Measurements from ENCODE around the gene CCDC170.
"Not testable (repeated sequence)": the region's sequence is repeated elsewhere in the genome, so short reads cannot be mapped to it uniquely, and the experiment has no call there.

Gene CCDC170

GRCh38 chr6:151452750-151453427 lies 40.9 kb upstream of the CCDC170 start:
- H3K9me3 ChIP-seq (replicated peaks in 1 of 11): peaks cover 0 to 10% (median 0%) of the 10 kb centered on the region in 11 experiments; a peak in 7 of 22 replicates
- peaks cover 1 to 38% (median 17%) of the 10 kb centered on the region in 11 experiments; a peak in 15 of 22 replicates for H3K36me3 ChIP-seq
- peak overlapping the region; percentile 79 to 96 (median 89) for H3K4me3 ChIP-seq
- no peaks in the 10 kb centered on the region for H3K27me3 ChIP-seq
- peak overlapping the region; percentile 78 to 91 (median 88) for H3K4me2 ChIP-seq
- H3K4me1 ChIP-seq: peaks cover 14 to 54% (median 26%) of the 10 kb centered on the region in 10 experiments
- peak overlapping the region; percentile 84 to 99 (median 93) for H3K9ac ChIP-seq
- TF ChIP-seq Cebpa-rat (IDR thresholded peaks at IDR 0.05): no peak
- H4K20me1 ChIP-seq: peaks cover 0 to 36% (median 6%) of the 10 kb centered on the region in 11 experiments; a peak in 6 of 22 replicates
- peak overlapping the region; percentile 82 to 97 (median 90) for H3K27ac ChIP-seq

GRCh38 chr6:151455751-151456398 lies 37.9 kb upstream of the CCDC170 start:
- Histone ChIP-seq H3K27ac (0 out of 22 replicates have a peak overlapping the region, but pooled peaks of 1 of the 11 experiments have one; percentile 29), H3K4me2 (peak overlapping the region in 3 of 11 experiments; percentile 57 to 91 (median 81); a peak in 6 of 22 replicates), H3K4me3 (peak overlapping the region in 2 of 10 experiments; percentile 19 to 37; a peak in 1 of 20 replicates), H3K9ac (peak overlapping the region in 2 of 11 experiments; percentile 41 to 73; a peak in 3 of 22 replicates), H4K20me1 (peaks cover 0 to 65% (median 6%) of the 10 kb centered on the region in 11 experiments; a peak in 6 of 22 replicates), H3K4me1 (peaks cover 12 to 59% (median 17%) of the 10 kb centered on the region in 10 experiments), H3K36me3 (peaks cover 31 to 59% (median 40%) of the 10 kb centered on the region in 11 experiments)
- not testable (repeated sequence) for H3K9me3 ChIP-seq (replicated peaks in 1 of 11); H3K27me3 ChIP-seq

DNA sequence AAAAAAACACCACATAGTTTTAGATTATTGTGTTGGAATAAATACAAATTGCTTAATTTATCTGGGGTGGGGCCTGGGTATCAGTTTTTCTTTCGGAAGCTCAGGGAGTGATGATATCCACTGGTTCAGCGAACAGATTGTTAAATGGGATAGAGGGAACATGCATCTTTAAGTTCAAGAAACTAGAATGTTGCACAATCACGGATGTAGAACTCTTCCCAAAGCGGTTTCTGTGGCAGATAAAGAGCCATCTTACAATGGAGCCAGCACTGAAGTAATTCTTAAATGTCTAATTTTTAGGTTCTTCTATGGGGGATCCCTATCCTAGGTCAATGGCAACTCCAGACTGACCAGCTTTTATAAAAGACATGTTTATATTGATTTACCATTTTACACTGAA lies 32.1 kb upstream of the CCDC170 start:
- Histone ChIP-seq H3K27ac (no peak overlapping the region; a peak in 1 of 22 replicates), H3K4me3 (no peak overlapping the region), H3K27me3 (no peaks in the 10 kb centered on the region), H3K9ac (0 out of 22 replicates have a peak overlapping the region, but pooled peaks of 1 of the 11 experiments have one; percentile 3), H4K20me1 (peaks cover 0 to 99% (median 5%) of the 10 kb centered on the region in 11 experiments; a peak in 7 of 22 replicates), H3K4me2 (peak overlapping the region in 2 of 11 experiments; percentile 49 to 61; a peak in 3 of 22 replicates), H3K4me1 (peaks cover 0 to 70% (median 2%) of the 10 kb centered on the region in 10 experiments; a peak in 8 of 20 replicates), H3K36me3 (peaks cover 54 to 100% (median 81%) of the 10 kb centered on the region in 11 experiments), H3K9me3 (replicated peaks in 1 of 11) (no peaks in the 10 kb centered on the region)
- TF ChIP-seq Cebpa-rat (IDR thresholded peaks at IDR 0.05): peak in 3 of 11 experiments; percentile 14 to 50 (median 28); a peak in 2 of 22 replicates

GRCh38 chr6:151464702-151465101 lies 29.1 kb upstream of the CCDC170 start:
- no peak overlapping the region for H3K4me3 ChIP-seq
- no peak for TF ChIP-seq Cebpa-rat (IDR thresholded peaks at IDR 0.05)
- H3K9ac ChIP-seq: 0 out of 22 replicates have a peak overlapping the region, but pooled peaks of 1 of the 11 experiments have one; percentile 37
- no peak overlapping the region for H3K27ac ChIP-seq
- peaks cover 0 to 94% (median 0%) of the 10 kb centered on the region in 11 experiments; a peak in 7 of 22 replicates for H4K20me1 ChIP-seq
- peaks cover 39 to 99% (median 80%) of the 10 kb centered on the region in 11 experiments for H3K36me3 ChIP-seq
- H3K9me3 ChIP-seq (replicated peaks in 1 of 11): no peaks in the 10 kb centered on the region
- peaks cover 0 to 41% (median 0%) of the 10 kb centered on the region in 10 experiments; a peak in 4 of 20 replicates for H3K4me1 ChIP-seq
- no peak overlapping the region for H3K4me2 ChIP-seq
- no peaks in the 10 kb centered on the region for H3K27me3 ChIP-seq

DNA sequence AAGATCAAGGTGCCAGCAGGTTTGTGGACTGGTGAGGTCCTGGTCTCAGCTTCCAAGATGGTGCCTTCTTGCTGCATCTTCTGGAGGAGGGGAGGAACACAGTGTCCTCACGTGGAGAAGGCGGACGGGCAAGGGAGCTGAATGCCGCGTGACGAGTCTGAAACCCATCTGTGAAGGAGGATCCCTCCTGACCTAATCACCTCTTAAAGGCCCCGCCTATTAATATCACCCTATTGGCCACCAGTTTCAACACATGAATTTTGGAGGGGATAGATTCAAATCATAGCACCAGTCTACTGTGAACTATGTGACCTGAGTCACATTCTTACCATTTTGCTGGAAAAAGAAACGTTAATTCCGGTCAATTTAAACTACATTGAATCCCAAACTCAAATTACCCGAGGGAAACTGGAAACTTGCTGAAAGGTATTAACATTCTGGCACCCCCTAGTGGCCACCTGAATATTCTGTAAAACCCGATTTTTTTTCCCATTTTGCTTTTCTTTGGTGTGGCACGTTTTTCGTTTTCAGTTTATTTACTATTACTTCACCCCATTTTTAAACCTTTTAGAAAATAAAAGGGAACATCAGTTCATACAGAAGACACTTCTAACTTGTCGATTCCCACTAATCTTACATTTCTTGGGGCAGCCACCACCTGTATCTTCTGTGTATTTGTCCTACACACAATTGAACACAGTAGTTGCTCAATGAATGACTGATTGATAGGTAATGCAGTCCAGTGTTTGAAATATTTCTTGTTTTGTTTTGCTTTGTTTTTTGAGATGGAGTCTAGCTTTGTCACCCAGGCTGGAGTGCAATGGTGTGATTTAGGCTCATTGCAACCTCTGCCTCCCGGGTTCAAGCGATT lies 17.9 kb upstream of the CCDC170 start:
- Histone ChIP-seq H3K9ac (no peak overlapping the region), H3K9me3 (replicated peaks in 1 of 11) (peaks cover 0 to 17% (median 0%) of the 10 kb centered on the region in 11 experiments; a peak in 6 of 22 replicates), H3K4me1 (peaks cover 0 to 65% (median 6%) of the 10 kb centered on the region in 10 experiments; a peak in 16 of 20 replicates), H3K4me2 (peak overlapping the region in 3 of 11 experiments; percentile 5 to 41 (median 5); a peak in 2 of 22 replicates), H3K36me3 (peaks cover 0 to 7% (median 0%) of the 10 kb centered on the region in 11 experiments; a peak in 5 of 22 replicates), H3K27me3 (no peaks in the 10 kb centered on the region), H3K27ac (no peak overlapping the region), H3K4me3 (no peak overlapping the region), H4K20me1 (no peaks in the 10 kb centered on the region)
- TF ChIP-seq Cebpa-rat (IDR thresholded peaks at IDR 0.05): no peak

GRCh38 chr6:151477726-151478125 lies 16.1 kb upstream of the CCDC170 start:
- Histone ChIP-seq H3K4me1 (peaks cover 17 to 72% (median 21%) of the 10 kb centered on the region in 10 experiments), H3K9ac (no peak overlapping the region)

DNA sequence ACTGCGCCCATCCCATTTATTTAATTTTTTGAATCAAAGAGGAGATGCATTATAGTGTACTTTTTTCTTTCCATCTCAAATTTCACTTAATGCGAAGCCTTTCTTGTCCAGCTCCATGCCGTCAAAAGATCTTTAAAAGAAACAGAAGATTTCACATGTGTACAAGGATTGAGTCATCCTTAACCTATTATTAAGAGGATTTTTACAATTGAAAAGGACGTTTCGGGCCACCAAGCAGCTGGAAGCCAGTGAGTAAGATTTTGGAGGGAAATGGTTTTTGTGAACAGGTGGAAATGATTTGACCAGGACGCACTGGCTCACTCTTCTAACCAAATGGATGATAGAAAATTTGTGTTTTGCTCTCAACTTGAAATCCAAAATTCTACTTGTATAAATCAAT lies 15.1 kb upstream of the CCDC170 start:
- Histone ChIP-seq H3K9me3 (replicated peaks in 1 of 11) (peaks cover 0 to 32% (median 3%) of the 10 kb centered on the region in 11 experiments; a peak in 8 of 22 replicates), H3K9ac (no peak overlapping the region), H3K4me2 (peak overlapping the region in 3 of 11 experiments; percentile 62 to 79 (median 78); a peak in 4 of 22 replicates), H4K20me1 (no peaks in the 10 kb centered on the region), H3K36me3 (peaks cover 0 to 7% (median 0%) of the 10 kb centered on the region in 11 experiments; a peak in 1 of 22 replicates), H3K4me3 (no peak overlapping the region), H3K4me1 (peaks cover 18 to 77% (median 29%) of the 10 kb centered on the region in 10 experiments), H3K27me3 (no peaks in the 10 kb centered on the region), H3K27ac (0 out of 22 replicates have a peak overlapping the region, but pooled peaks of 1 of the 11 experiments have one; percentile 94)
- no peak for TF ChIP-seq Cebpa-rat (IDR thresholded peaks at IDR 0.05)

More at GRCh38 chr6:151477726-151478125, 16.1 kb upstream of the CCDC170 start:
- peaks cover 0 to 24% (median 0%) of the 10 kb centered on the region in 11 experiments; a peak in 6 of 22 replicates for H3K9me3 ChIP-seq (replicated peaks in 1 of 11)
- peaks cover 0 to 7% (median 0%) of the 10 kb centered on the region in 11 experiments; a peak in 1 of 22 replicates for H3K36me3 ChIP-seq
- H3K4me3 ChIP-seq: no peak overlapping the region
- no peak overlapping the region for H3K27ac ChIP-seq
- H4K20me1 ChIP-seq: no peaks in the 10 kb centered on the region
- no peak for TF ChIP-seq Cebpa-rat (IDR thresholded peaks at IDR 0.05)
- H3K4me2 ChIP-seq: no peak overlapping the region
- H3K27me3 ChIP-seq: no peaks in the 10 kb centered on the region

Data from BLaER1 treated with 17β-estradiol and CSF1 and Interleukin-3, amounts not matched to agents 10 nM and 100 nM (cell line).